Esophagus squamous epithelium (tissue), 5 donors: ENCODE measurements around the gene CSF3R. TPM values are rescaled to one million over a fixed set of nuclear protein-coding genes. Genes with fewer than 3 reads are reported as not detected.

Experiments
- DNase-seq: peaks from one replicate; lab custom pipeline; 2025; lab: John Stamatoyannopoulos, UW
- H3K27ac ChIP-seq, 4 donors: fragments of 200-600 bp; sonication (generic); one replicate each; pipeline ENCODE4 v1.5.1; 2016 to 2019; ENCODE audit warnings: mild to moderate bottlenecking in 1 of 4
- H3K27me3 ChIP-seq, 4 donors: fragments of 200-600 bp; sonication (generic); 1 replicate in 3 of 4; 2 replicates in 1 of 4; pipeline versions ENCODE4 v1.5.1 to v1.6.0; 2017 to 2021; ENCODE audit warnings: antibody characterized with exemption in 1 of 4
- H3K36me3 ChIP-seq, 3 donors: fragments of 200-600 bp; sonication (generic); one replicate each; pipeline ENCODE4 v1.5.1; 2016 to 2019
- H3K4me1 ChIP-seq, 3 donors: fragments of 200-600 bp; sonication (generic); one replicate each; pipeline ENCODE4 v1.5.1; 2017 to 2019
- H3K4me3 ChIP-seq, 4 donors: fragments of 200-600 bp; sonication (generic); 1 replicate in 3 of 4; 2 replicates in 1 of 4; pipeline ENCODE4 v1.5.1; 2016 to 2019; ENCODE audit warnings: mild to moderate bottlenecking in 2 of 4, moderate library complexity in 1 of 4
- H3K9me3 ChIP-seq, 3 donors: fragments of 200-600 bp; sonication (generic); one replicate each; pipeline ENCODE4 v1.5.1; 2016 to 2019
- POLR2A ChIP-seq, 4 donors: fragments of 450-650 bp; IDR thresholded peaks; one replicate each; pipeline ENCODE4 v1.6.1; 2017; ENCODE audit warnings: antibody characterized with exemption in 4 of 4, mild to moderate bottlenecking in 4 of 4, moderate library complexity in 3 of 4
- WGBS, 2 donors: methylation state at CpG; one replicate each; pipeline ENCODE4 v1.1.5; 2018; 5-methylcytosine and 5-hydroxymethylcytosine counted together
- intact Hi-C: fragments of 100-400 bp; cut with DNase I; formaldehyde crosslinking; loops from one replicate; pipeline ENCODE4 v1.15.0; 2022
- total RNA-seq, 4 donors: library from RNA; depleted of rRNA; stranded (reverse); fragments of >200 nt; gene quantifications; one replicate each; pipeline ENCODE4 v1.1.0, GENCODE V29; 2016
- TF ChIP-seq, protein P1 (sequence below), 6 experiments: fragments of 450-650 bp in 4 of 6; fragments of 200-600 bp in 2 of 6; sonication (generic) in 2 of 6; IDR thresholded peaks; one replicate each; pipeline ENCODE4 v1.5.1; 2016 to 2019; ENCODE audit warnings: antibody characterized with exemption in 6 of 6, mild to moderate bottlenecking in 4 of 6, moderate library complexity in 4 of 6
- donor health status: DM: yes; HTN: yes; CAD: no.

Gene CSF3R
- total RNA-seq: 10 to 100 TPM in 1 of 4 donors, 1 to 10 TPM in 2, under 1 TPM in 1; 0.42 to 10.0 (median 4.7) TPM

DNA sequence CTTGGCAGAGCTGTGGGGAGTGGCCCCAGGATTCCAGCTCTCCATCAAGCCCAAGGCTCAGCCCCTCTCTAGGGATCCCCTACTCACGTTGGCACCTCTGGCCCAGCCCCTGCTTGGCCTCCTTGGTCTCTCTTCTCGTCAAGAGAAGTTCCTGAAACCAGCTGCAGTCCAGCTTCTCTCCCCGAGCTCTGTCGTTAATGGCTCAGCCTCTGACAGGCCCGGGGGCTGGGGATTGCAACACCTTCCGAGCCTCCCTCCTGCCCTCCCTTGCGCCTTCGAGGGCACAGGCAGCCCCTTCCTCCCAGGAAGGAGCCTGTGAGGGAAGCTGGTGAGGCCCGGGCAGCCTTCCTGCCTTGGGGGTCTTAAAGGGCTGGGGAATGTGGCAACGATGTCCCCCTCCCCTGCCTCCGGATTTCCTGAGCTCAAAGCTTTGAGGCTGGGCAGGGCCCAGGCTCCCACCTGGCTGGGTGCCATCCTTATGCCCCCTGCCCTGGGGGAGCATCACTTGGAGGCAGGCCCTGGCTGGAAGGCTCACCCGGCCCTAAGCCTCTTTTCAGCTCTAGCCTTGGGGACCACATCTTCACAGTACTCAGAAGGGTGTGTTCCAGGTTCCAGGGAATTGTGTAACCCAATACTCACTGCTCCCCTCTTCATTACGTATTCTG lies at the start of gene CSF3R:
CSF3R (minus strand) TSS at position 190 of the 665 bp plus-strand sequence. CDS start 3,417 bp downstream, outside the sequence.
- no peaks in the 10 kb centered on the region for H3K9me3 ChIP-seq
- H3K4me1 ChIP-seq: peaks cover 0 to 6% (median 0%) of the 10 kb centered on the region in 3 donors
- WGBS, 2 donors: 30 to 75% methylated on average over 1 to 6 of the region's 13 CpGs
- H3K27ac ChIP-seq: peak within 1 kb of the TSS in 1 of 4 donors; percentile 29
- peaks cover 0 to 21% (median 0%) of the 10 kb centered on the region in 4 donors for H3K27me3 ChIP-seq
- DNase-seq: no peak
- peak in 1 of 4 donors; percentile 32 for TF ChIP-seq POLR2A (IDR thresholded peaks at IDR 0.05)
- TF ChIP-seq, protein P1, sequence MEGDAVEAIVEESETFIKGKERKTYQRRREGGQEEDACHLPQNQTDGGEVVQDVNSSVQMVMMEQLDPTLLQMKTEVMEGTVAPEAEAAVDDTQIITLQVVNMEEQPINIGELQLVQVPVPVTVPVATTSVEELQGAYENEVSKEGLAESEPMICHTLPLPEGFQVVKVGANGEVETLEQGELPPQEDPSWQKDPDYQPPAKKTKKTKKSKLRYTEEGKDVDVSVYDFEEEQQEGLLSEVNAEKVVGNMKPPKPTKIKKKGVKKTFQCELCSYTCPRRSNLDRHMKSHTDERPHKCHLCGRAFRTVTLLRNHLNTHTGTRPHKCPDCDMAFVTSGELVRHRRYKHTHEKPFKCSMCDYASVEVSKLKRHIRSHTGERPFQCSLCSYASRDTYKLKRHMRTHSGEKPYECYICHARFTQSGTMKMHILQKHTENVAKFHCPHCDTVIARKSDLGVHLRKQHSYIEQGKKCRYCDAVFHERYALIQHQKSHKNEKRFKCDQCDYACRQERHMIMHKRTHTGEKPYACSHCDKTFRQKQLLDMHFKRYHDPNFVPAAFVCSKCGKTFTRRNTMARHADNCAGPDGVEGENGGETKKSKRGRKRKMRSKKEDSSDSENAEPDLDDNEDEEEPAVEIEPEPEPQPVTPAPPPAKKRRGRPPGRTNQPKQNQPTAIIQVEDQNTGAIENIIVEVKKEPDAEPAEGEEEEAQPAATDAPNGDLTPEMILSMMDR (IDR thresholded peaks at IDR 0.05): no peak
- H3K4me3 ChIP-seq: peak within 1 kb of the TSS in 2 of 4 donors; percentile 9 to 31
- H3K36me3 ChIP-seq: no peaks in the 10 kb centered on the region
- intact Hi-C loops: no loop called here

DNA sequence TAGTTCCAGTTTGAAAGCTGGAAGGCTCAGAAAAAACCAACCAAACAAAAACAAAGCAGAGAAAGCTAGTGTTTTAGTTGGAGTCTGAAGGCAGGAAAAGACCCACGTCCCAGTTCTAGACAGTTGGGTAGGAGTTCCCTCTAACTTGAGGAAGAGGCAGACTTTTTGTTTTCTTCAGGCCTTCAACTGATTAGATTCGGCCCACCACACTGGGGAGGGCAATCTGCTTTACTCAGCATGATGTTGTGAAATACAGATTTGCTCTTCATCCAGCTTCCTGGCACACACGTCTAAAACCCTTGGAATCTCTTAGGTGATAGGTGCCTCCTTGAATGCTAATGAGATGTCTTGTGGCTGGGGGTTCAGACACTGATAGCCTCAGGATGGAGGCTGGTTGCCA lies 49.1 kb upstream of the CSF3R start:
- Histone ChIP-seq H3K36me3 (no peaks in the 10 kb centered on the region), H3K4me1 (no peaks in the 10 kb centered on the region), H3K27me3 (peaks cover 0 to 65% (median 0%) of the 10 kb centered on the region in 4 donors), H3K9me3 (peaks cover 0 to 8% (median 0%) of the 10 kb centered on the region in 3 donors), H3K27ac (no peak overlapping the region), H3K4me3 (no peak overlapping the region)
- WGBS, 2 donors: 55 to 62% methylated on average over 3 of the region's 3 CpGs
- intact Hi-C loops: no loop called here
- DNase-seq: no peak
- TF ChIP-seq, protein P1 (IDR thresholded peaks at IDR 0.05): no peak
- TF ChIP-seq POLR2A (IDR thresholded peaks at IDR 0.05): no peak

DNA sequence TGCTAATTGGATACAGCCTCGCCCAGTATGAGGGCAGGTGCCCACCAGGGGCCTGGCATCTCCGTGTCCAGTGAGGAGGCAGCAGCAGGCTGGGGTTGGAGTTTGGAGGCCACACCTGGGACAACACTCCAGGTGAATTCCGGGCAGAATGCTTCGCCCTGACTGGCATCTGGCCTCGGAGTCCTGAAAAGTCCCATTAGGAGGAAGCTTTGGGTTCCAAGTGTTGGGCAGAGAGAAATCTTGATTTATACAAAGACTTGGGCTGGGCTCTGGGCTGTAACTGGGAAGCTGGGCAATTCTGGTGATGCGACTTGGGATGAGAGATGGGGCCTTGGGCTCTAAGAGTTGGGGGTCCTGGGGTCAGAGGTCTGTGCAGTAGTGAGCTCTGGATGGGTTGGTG lies 48.1 kb upstream of the CSF3R start:
- peaks cover 0 to 8% (median 0%) of the 10 kb centered on the region in 3 donors for H3K9me3 ChIP-seq
- H3K27ac ChIP-seq: no peak overlapping the region
- H3K27me3 ChIP-seq: peaks cover 0 to 55% (median 0%) of the 10 kb centered on the region in 4 donors
- 49 to 100% methylated on average over 1 to 4 of the region's 6 CpGs for WGBS, 2 donors
- H3K36me3 ChIP-seq: no peaks in the 10 kb centered on the region
- H3K4me1 ChIP-seq: no peaks in the 10 kb centered on the region
- TF ChIP-seq, protein P1 (IDR thresholded peaks at IDR 0.05): no peak
- no peak for TF ChIP-seq POLR2A (IDR thresholded peaks at IDR 0.05)
- intact Hi-C loops: no loop called here
- no peak for DNase-seq
- no peak overlapping the region for H3K4me3 ChIP-seq

DNA sequence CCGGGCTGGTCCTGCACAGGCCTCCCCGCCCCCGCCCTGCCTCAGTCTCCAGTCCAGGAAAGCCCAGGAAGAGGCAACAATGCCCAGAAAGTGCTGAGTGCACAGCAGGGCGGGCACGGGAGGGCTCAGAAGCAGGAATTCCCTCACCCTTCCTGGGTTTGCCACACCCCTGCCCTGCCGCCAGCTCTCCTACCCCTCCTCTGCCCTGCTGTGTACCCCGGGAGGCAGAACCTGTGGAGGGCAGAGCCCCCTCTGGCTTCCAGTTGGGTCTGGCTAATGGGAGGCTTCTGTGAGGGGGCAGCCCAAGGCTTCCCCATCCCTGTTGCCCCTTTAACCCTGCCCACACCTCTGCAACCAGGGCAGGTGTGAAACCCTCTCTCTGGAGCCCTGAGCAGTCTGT lies 47.5 kb upstream of the CSF3R start:
- DNase-seq: no peak
- H3K27ac ChIP-seq: no peak overlapping the region
- 20 to 45% methylated on average over 1 to 5 of the region's 7 CpGs for WGBS, 2 donors

More for the DNA sequence above, 47.5 kb upstream of the CSF3R start:
- intact Hi-C loops: no loop called here
- Histone ChIP-seq H3K27me3 (peaks cover 0 to 52% (median 0%) of the 10 kb centered on the region in 4 donors), H3K4me1 (no peaks in the 10 kb centered on the region), H3K36me3 (no peaks in the 10 kb centered on the region), H3K9me3 (peaks cover 0 to 8% (median 0%) of the 10 kb centered on the region in 3 donors), H3K4me3 (no peak overlapping the region)
- TF ChIP-seq, protein P1 (IDR thresholded peaks at IDR 0.05): no peak
- no peak for TF ChIP-seq POLR2A (IDR thresholded peaks at IDR 0.05)
